ENCODE data around the gene SPATA1. TPM values are rescaled to one million over a fixed set of nuclear protein-coding genes. Genes with fewer than 3 reads are reported as not detected.

Gene SPATA1
- total and polyA plus RNA-seq, 2 of the 13 experiments (the other 11 are each of a cell fraction or from before 2014, with no cell fraction given): 0.70 to 1.4 TPM

- TF ChIP-seq ZNF18 (CRISPR knock-in tag; IDR thresholded peaks at IDR 0.05; ENCODE audit: insufficient replicate concordance): no peak
- TF ChIP-seq TIGD3 (CRISPR knock-in tag; IDR thresholded peaks at IDR 0.05; ENCODE audit: borderline replicate concordance): no peak
- TF ChIP-seq ZNF235 (CRISPR knock-in tag; IDR thresholded peaks at IDR 0.05; ENCODE audit: borderline replicate concordance): no peak
- no peak for TF ChIP-seq MLLT10 (CRISPR knock-in tag; IDR thresholded peaks at IDR 0.05)
- TF ChIP-seq IRF9 (CRISPR knock-in tag; IDR thresholded peaks at IDR 0.05; ENCODE audit: borderline replicate concordance): no peak
- no peak for TF ChIP-seq ZNF850 (CRISPR knock-in tag; conservative IDR thresholded peaks at IDR 0.05)
- no peak for TF ChIP-seq SKI (IDR thresholded peaks at IDR 0.05; ENCODE audit: partially characterized antibody)
- no peak for TF ChIP-seq ZUFSP (CRISPR knock-in tag; IDR thresholded peaks at IDR 0.05; ENCODE audit: borderline replicate concordance)
- TF ChIP-seq ZNF234 (CRISPR knock-in tag; conservative IDR thresholded peaks at IDR 0.05): no peak
- TF ChIP-seq HDAC6 (IDR thresholded peaks at IDR 0.05; ENCODE audit: low read depth, low read length): no peak
- TF ChIP-seq RBM22 (optimal IDR thresholded peaks at IDR 0.05; ENCODE audit: low read length): no peak
- TF ChIP-seq NBN (conservative IDR thresholded peaks at IDR 0.05): no peak
- TF ChIP-seq ZNF816 (CRISPR knock-in tag; IDR thresholded peaks at IDR 0.05; ENCODE audit: borderline replicate concordance): no peak
- TF ChIP-seq ATF3 (CRISPR knock-in tag; IDR thresholded peaks at IDR 0.05): no peak
- TF ChIP-seq HMG20A (CRISPR knock-in tag; IDR thresholded peaks at IDR 0.05; ENCODE audit: borderline replicate concordance): no peak
- TF ChIP-seq ZNF639 (CRISPR knock-in tag; conservative IDR thresholded peaks at IDR 0.05): no peak
- no peak for TF ChIP-seq IRF1 (CRISPR knock-in tag; IDR thresholded peaks at IDR 0.05; ENCODE audit: low read depth)
- no peak for TF ChIP-seq LBX2 (CRISPR knock-in tag; IDR thresholded peaks at IDR 0.05; ENCODE audit: borderline replicate concordance)
These were observed 98.0 kb downstream of the SPATA1 start (continued) for GRCh38 chr1:84603941-84604830.
